GM18505 (cell line): ENCODE measurements around the gene HNRNPC.
A peak's percentile ranks its signal among the peaks of the same experiment; 100 is the strongest.
"Not testable (repeated sequence)": the region's sequence is repeated elsewhere in the genome, so short reads cannot be mapped to it uniquely, and the experiment has no call there.

ENCODE experiments used
- ATAC-seq: cut with Tn5 transposase; IDR thresholded peaks from one replicate; pipeline ENCODE4 v1.9.1; 2021; ENCODE audit not compliant: unreplicated experiment
- POLR2A ChIP-seq: IDR thresholded peaks from 4 replicates; pipeline ENCODE4 v1.6.1; 2011; ENCODE audit warnings: borderline replicate concordance; ENCODE audit not compliant: insufficient read depth, insufficient read length; ENCODE audit errors: extremely low read depth

Gene HNRNPC

GRCh38 chr14:21263284-21264024 lies 5.8 kb downstream of the HNRNPC start:
- TF ChIP-seq POLR2A = no peak
- no peak for ATAC-seq

- ATAC-seq = no peak
Measured at GRCh38 chr14:21262410-21262809, 6.8 kb downstream of the HNRNPC start.

GRCh38 chr14:21261824-21262223 lies 7.4 kb downstream of the HNRNPC start:
- no peak for TF ChIP-seq POLR2A
- ATAC-seq = no peak

More at GRCh38 chr14:21262410-21262809, 6.8 kb downstream of the HNRNPC start:
- no peak for TF ChIP-seq POLR2A

GRCh38 chr14:21258889-21259787 lies 10.1 kb downstream of the HNRNPC start:
- peak; percentile 66 for TF ChIP-seq POLR2A
- no peak for ATAC-seq

- no peak for TF ChIP-seq POLR2A
- ATAC-seq = no peak
Measured at GRCh38 chr14:21258005-21258888, 11.0 kb downstream of the HNRNPC start.

- TF ChIP-seq POLR2A = peak; percentile 42
- ATAC-seq = no peak
Measured at GRCh38 chr14:21257394-21257909, 11.8 kb downstream of the HNRNPC start.

- no peak for ATAC-seq
- no peak for TF ChIP-seq POLR2A
Measured at GRCh38 chr14:21256539-21257393, 12.5 kb downstream of the HNRNPC start.

- not testable (repeated sequence) for ATAC-seq
Measured at GRCh38 chr14:21256102-21256447, 13.2 kb downstream of the HNRNPC start.

- TF ChIP-seq POLR2A = peak; percentile 10
- no peak for ATAC-seq
Measured at GRCh38 chr14:21255385-21256101, 13.7 kb downstream of the HNRNPC start.

- no peak for TF ChIP-seq POLR2A
- no peak for ATAC-seq
Measured at GRCh38 chr14:21252149-21252548, 17.1 kb downstream of the HNRNPC start.

GRCh38 chr14:21251215-21251614 lies 18.0 kb downstream of the HNRNPC start:
- ATAC-seq = no peak
- TF ChIP-seq POLR2A = no peak
